GM19035 (cell line): ENCODE measurements around the gene ANKRD24.
"Not testable (repeated sequence)": the region's sequence is repeated elsewhere in the genome, so short reads cannot be mapped to it uniquely, and the experiment has no call there.

Source experiments
- ATAC-seq: cut with Tn5 transposase; IDR thresholded peaks from one replicate; pipeline ENCODE4 v1.9.1; 2021; ENCODE audit not compliant: unreplicated experiment

Gene ANKRD24

GRCh38 chr19:4197625-4198466 lies 15.4 kb downstream of the ANKRD24 start:
- no peak for ATAC-seq

- ATAC-seq = no peak
Measured at GRCh38 chr19:4198467-4199126, 16.1 kb downstream of the ANKRD24 start.

GRCh38 chr19:4199699-4200293 lies 17.3 kb downstream of the ANKRD24 start:
- ATAC-seq = no peak

GRCh38 chr19:4200940-4201542 lies 18.6 kb downstream of the ANKRD24 start:
- no peak for ATAC-seq

- ATAC-seq = no peak
Measured at GRCh38 chr19:4201798-4202197, 19.3 kb downstream of the ANKRD24 start.

GRCh38 chr19:4206818-4207484 lies 24.5 kb downstream of the ANKRD24 start:
- ATAC-seq = no peak

- no peak for ATAC-seq
Measured at GRCh38 chr19:4208385-4209094, 26.1 kb downstream of the ANKRD24 start.

- no peak for ATAC-seq
Measured at GRCh38 chr19:4210166-4210731, 27.8 kb downstream of the ANKRD24 start.

- ATAC-seq = no peak
Measured at GRCh38 chr19:4213116-4213515, 30.6 kb downstream of the ANKRD24 start.

GRCh38 chr19:4215807-4216206 lies 33.3 kb downstream of the ANKRD24 start:
- no peak for ATAC-seq

- no peak for ATAC-seq
Measured at GRCh38 chr19:4216846-4217245, 34.4 kb downstream of the ANKRD24 start.

GRCh38 chr19:4217429-4218264 lies 35.2 kb downstream of the ANKRD24 start:
- ATAC-seq = no peak

- not testable (repeated sequence) for ATAC-seq
Measured at GRCh38 chr19:4218523-4218922, 36.0 kb downstream of the ANKRD24 start.

- no peak for ATAC-seq
Measured at GRCh38 chr19:4220188-4220587, 37.7 kb downstream of the ANKRD24 start.

GRCh38 chr19:4224470-4224869 lies 42.0 kb downstream of the ANKRD24 start:
- ATAC-seq = no peak

GRCh38 chr19:4225885-4226284 lies 43.4 kb downstream of the ANKRD24 start:
- no peak for ATAC-seq

GRCh38 chr19:4227771-4228170 lies 45.3 kb downstream of the ANKRD24 start:
- ATAC-seq = no peak

GRCh38 chr19:4228765-4229178 lies 46.3 kb downstream of the ANKRD24 start:
- no peak for ATAC-seq
